ENCODE results near the gene PPM1M.

DNA sequence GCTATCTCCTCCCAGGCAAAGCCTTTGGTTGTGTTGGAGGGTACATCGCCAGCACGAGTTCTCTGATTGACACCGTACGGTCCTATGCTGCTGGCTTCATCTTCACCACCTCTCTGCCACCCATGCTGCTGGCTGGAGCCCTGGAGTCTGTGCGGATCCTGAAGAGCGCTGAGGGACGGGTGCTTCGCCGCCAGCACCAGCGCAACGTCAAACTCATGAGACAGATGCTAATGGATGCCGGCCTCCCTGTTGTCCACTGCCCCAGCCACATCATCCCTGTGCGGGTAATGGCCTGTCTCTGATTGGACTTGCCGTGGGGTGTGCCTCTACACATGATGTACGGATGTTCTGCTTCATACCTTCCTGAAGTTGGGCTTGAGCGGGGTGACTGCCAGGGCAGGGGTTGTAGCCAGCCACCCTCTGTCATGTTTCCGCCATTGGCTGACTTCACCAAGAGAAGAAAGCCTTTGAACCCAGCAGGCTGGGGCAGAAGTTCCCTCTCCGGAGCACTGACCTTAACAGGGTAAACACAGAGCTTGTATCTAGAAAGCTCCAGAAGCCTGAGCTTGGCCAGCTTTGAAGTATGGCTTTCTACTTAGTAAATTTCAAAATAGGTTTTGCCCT, 34.2 kb upstream of the PPM1M start:
- TF ChIP-seq CTCF (conservative IDR thresholded peaks at IDR 0.05; ENCODE audit: low read depth in 2 of 2) (no peak), EZH2 (IDR thresholded peaks at IDR 0.05; ENCODE audit: low read depth, unreplicated experiment) (no peak), CREB1 (CRISPR knock-in tag; IDR thresholded peaks at IDR 0.05; ENCODE audit: low read depth) (no peak), ZNF114 (CRISPR knock-in tag; IDR thresholded peaks at IDR 0.05) (no peak), POLR2AphosphoS5 (IDR thresholded peaks at IDR 0.05; ENCODE audit: low read depth) (no peak)
- TF ChIP-seq, protein P1, sequence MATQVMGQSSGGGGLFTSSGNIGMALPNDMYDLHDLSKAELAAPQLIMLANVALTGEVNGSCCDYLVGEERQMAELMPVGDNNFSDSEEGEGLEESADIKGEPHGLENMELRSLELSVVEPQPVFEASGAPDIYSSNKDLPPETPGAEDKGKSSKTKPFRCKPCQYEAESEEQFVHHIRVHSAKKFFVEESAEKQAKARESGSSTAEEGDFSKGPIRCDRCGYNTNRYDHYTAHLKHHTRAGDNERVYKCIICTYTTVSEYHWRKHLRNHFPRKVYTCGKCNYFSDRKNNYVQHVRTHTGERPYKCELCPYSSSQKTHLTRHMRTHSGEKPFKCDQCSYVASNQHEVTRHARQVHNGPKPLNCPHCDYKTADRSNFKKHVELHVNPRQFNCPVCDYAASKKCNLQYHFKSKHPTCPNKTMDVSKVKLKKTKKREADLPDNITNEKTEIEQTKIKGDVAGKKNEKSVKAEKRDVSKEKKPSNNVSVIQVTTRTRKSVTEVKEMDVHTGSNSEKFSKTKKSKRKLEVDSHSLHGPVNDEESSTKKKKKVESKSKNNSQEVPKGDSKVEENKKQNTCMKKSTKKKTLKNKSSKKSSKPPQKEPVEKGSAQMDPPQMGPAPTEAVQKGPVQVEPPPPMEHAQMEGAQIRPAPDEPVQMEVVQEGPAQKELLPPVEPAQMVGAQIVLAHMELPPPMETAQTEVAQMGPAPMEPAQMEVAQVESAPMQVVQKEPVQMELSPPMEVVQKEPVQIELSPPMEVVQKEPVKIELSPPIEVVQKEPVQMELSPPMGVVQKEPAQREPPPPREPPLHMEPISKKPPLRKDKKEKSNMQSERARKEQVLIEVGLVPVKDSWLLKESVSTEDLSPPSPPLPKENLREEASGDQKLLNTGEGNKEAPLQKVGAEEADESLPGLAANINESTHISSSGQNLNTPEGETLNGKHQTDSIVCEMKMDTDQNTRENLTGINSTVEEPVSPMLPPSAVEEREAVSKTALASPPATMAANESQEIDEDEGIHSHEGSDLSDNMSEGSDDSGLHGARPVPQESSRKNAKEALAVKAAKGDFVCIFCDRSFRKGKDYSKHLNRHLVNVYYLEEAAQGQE (IDR thresholded peaks at IDR 0.05; ENCODE audit: unreplicated experiment): no peak
- TF ChIP-seq, protein P2, sequence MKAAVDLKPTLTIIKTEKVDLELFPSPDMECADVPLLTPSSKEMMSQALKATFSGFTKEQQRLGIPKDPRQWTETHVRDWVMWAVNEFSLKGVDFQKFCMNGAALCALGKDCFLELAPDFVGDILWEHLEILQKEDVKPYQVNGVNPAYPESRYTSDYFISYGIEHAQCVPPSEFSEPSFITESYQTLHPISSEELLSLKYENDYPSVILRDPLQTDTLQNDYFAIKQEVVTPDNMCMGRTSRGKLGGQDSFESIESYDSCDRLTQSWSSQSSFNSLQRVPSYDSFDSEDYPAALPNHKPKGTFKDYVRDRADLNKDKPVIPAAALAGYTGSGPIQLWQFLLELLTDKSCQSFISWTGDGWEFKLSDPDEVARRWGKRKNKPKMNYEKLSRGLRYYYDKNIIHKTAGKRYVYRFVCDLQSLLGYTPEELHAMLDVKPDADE (IDR thresholded peaks at IDR 0.05): no peak

Measured in GM23338 (cell line).